Neural crest cell (in vitro differentiated cells): ENCODE measurements around the gene TBC1D2. TPM values are rescaled to one million over a fixed set of nuclear protein-coding genes. Genes with fewer than 3 reads are reported as not detected.
"Not testable (repeated sequence)": the region's sequence is repeated elsewhere in the genome, so short reads cannot be mapped to it uniquely, and the experiment has no call there.

Source experiments
- DNase-seq: peaks from one replicate; pipeline ENCODE4 v3.0.0; 2021; ENCODE audit warnings: low read depth, mixed read lengths, low spot score
- H3K27ac Mint-ChIP-seq: one replicate; pipeline ENCODE4 v1.8.0; 2021; ENCODE audit warnings: mild to moderate bottlenecking, mixed read lengths; ENCODE audit not compliant: unreplicated experiment
- H3K27me3 Mint-ChIP-seq: 2 replicates; pipeline ENCODE4 v1.8.0; 2021; ENCODE audit warnings: low read depth, mild to moderate bottlenecking, mixed read lengths
- H3K36me3 Mint-ChIP-seq: 2 replicates; pipeline ENCODE4 v1.8.0; 2021; ENCODE audit warnings: low read depth, mild to moderate bottlenecking, mixed read lengths
- H3K4me1 Mint-ChIP-seq: 2 replicates; pipeline ENCODE4 v1.8.0; 2021; ENCODE audit warnings: mixed read lengths
- H3K4me3 Mint-ChIP-seq: one replicate; pipeline ENCODE4 v1.8.0; 2021; ENCODE audit warnings: mild to moderate bottlenecking, mixed read lengths
- H3K9me3 Mint-ChIP-seq: 2 replicates; pipeline ENCODE4 v1.8.0; 2021; ENCODE audit warnings: mixed read lengths
- total RNA-seq: library from RNA; stranded (reverse); gene quantifications from 2 replicates; pipeline ENCODE4 v1.2.1, GENCODE V29; 2021
- TF ChIP-seq, protein P1 (sequence below): fragments of 200-600 bp; sonication (generic); conservative IDR thresholded peaks from 2 replicates; pipeline ENCODE4 v1.5.0; 2021; ENCODE audit warnings: antibody characterized with exemption, mild to moderate bottlenecking

TBC1D2 gene
- total RNA-seq, 1 donor from 2014 or later = 2.4 TPM

GRCh38 chr9:98272083-98272482 is 16.6 kb upstream of the TBC1D2 start:
- Mint-ChIP-seq H3K9me3 (no peaks in the 10 kb centered on the region), H3K36me3 (no peaks in the 10 kb centered on the region), H3K4me1 (peaks cover 16% of the 10 kb centered on the region), H3K27me3 (peaks cover 21% of the 10 kb centered on the region), H3K4me3 (no peak overlapping the region), H3K27ac (no peak overlapping the region)
- TF ChIP-seq, protein P1, sequence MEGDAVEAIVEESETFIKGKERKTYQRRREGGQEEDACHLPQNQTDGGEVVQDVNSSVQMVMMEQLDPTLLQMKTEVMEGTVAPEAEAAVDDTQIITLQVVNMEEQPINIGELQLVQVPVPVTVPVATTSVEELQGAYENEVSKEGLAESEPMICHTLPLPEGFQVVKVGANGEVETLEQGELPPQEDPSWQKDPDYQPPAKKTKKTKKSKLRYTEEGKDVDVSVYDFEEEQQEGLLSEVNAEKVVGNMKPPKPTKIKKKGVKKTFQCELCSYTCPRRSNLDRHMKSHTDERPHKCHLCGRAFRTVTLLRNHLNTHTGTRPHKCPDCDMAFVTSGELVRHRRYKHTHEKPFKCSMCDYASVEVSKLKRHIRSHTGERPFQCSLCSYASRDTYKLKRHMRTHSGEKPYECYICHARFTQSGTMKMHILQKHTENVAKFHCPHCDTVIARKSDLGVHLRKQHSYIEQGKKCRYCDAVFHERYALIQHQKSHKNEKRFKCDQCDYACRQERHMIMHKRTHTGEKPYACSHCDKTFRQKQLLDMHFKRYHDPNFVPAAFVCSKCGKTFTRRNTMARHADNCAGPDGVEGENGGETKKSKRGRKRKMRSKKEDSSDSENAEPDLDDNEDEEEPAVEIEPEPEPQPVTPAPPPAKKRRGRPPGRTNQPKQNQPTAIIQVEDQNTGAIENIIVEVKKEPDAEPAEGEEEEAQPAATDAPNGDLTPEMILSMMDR = no peak
- no peak for DNase-seq

GRCh38 chr9:98271479-98271878 is 16.0 kb upstream of the TBC1D2 start:
- no peak overlapping the region for H3K4me3 Mint-ChIP-seq
- no peaks in the 10 kb centered on the region for H3K9me3 Mint-ChIP-seq
- TF ChIP-seq, protein P1 = no peak
- DNase-seq = no peak
- peaks cover 16% of the 10 kb centered on the region for H3K4me1 Mint-ChIP-seq
- peaks cover 15% of the 10 kb centered on the region for H3K27me3 Mint-ChIP-seq
- no peak overlapping the region for H3K27ac Mint-ChIP-seq
- no peaks in the 10 kb centered on the region for H3K36me3 Mint-ChIP-seq

DNA sequence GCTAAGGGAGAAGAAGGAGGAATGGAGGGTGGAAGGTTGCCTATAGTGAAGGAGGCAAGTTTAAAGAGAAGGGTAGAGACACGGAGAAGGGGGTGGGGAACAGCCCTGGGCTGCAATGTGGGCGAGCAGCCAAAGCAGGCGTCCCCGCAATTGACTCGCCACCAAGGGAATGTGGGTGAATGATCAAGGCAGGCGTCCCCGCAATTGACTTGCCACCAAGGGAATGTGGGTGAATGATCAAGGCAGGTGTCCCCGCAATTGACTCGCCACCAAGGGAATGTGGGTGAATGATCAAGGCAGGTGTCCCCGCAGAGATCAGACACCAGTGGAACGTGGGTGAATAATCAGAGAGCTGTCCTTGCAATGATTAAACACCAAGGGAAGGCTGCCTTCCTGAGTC is 14.8 kb upstream of the TBC1D2 start:
- H3K4me3 Mint-ChIP-seq, H3K36me3 Mint-ChIP-seq, H3K9me3 Mint-ChIP-seq, DNase-seq: not testable (repeated sequence)
- Mint-ChIP-seq H3K27me3 (peaks cover 17% of the 10 kb centered on the region), H3K27ac (peak overlapping the region; percentile 9), H3K4me1 (peaks cover 16% of the 10 kb centered on the region)

DNA sequence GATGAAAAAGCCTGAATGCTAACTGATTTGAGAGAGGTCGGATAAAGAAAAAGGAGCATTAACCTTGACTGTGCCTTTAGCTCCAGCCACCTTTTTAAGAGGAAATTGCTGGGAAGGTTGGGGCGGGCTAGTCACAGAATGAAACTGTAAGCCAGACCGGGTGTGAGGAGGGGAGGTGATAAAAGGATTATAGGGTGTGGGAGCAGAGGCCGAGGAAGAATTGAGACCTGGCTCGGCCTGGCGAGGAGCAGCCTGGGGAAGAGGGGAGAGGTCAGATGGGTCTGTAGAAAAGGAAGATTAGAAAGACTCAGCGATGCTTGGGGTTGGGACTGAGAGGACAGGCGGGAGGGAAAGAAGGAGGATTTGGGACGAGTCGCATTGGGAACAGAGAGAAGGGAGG is 14.2 kb upstream of the TBC1D2 start:
- not testable (repeated sequence) for DNase-seq, H3K9me3 Mint-ChIP-seq, H3K4me3 Mint-ChIP-seq, H3K36me3 Mint-ChIP-seq, H3K27ac Mint-ChIP-seq
- Mint-ChIP-seq H3K4me1 (peaks cover 16% of the 10 kb centered on the region), H3K27me3 (peaks cover 17% of the 10 kb centered on the region)

DNA sequence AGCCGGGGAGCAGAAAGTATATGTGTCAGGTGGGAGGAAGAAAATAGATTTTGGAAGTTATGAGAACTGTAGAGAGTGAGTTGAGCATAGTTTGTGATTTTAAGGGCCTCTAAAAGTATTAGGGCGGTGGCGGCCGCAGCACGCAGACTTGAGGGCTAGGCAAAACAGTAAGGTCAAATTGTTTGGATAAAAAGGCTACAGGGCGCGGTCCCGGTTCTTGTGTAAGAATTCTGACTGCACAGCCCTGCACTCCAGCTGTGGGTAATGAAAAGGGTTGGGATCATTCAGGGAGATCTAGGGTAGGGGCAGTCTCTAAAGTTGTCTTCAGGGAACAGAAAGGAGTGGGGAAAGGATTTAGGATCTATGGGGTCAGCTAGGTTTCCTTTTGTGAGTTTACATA is 12.1 kb upstream of the TBC1D2 start:
- H3K9me3 Mint-ChIP-seq, H3K27ac Mint-ChIP-seq, DNase-seq, H3K4me3 Mint-ChIP-seq, H3K36me3 Mint-ChIP-seq: not testable (repeated sequence)
- Mint-ChIP-seq H3K27me3 (peaks cover 18% of the 10 kb centered on the region), H3K4me1 (peaks cover 16% of the 10 kb centered on the region)

- Mint-ChIP-seq H3K4me3 (no peak overlapping the region), H3K27ac (no peak overlapping the region), H3K4me1 (peaks cover under 1% of the 10 kb centered on the region), H3K9me3 (no peaks in the 10 kb centered on the region), H3K36me3 (no peaks in the 10 kb centered on the region), H3K27me3 (peaks cover 11% of the 10 kb centered on the region)
- TF ChIP-seq, protein P1 = no peak
- no peak for DNase-seq
These were observed 9.1 kb upstream of the TBC1D2 start for GRCh38 chr9:98264516-98264915.

DNA sequence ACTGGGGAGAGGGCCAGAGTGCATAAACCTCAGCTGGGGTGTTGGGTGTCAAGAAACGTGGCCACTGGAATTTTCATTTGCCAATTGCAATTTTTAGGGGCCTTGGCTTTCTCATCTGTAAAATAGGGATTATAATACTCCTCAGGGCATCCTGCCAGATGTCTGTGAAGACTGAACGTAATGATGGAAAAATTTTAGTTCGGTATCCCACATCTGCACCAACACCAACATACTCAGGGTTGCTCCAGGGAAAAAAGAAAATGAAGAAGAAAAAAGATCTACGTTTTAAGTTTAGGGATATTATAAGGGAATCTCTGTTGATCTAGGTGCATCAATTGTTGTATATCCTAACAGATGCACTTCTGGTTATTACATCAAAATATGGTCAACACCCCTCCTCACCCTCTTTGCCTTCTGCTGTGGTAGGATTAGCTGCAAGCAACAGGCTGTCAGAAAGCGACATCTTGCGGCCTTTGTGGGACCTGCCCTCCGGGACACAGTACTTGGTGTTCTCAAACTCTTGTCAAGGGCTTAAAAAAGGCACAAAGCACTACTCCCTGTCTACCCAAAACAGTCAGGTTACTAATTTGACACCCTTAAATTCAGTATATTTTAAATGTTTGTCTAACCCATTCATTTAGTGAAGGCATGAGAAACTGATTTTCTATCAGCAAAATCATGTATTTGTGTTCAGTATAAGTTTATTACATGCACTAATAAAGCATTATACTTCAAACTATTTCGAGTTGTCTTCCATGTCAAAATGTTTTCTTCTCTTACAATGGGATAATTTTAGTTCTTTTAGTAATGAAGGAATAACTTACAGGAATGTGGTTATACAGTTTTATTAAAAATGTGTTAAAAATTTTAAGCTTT is 8.3 kb upstream of the TBC1D2 start:
- Mint-ChIP-seq H3K4me1 (no peaks in the 10 kb centered on the region), H3K36me3 (no peaks in the 10 kb centered on the region), H3K9me3 (no peaks in the 10 kb centered on the region), H3K27me3 (peaks cover 11% of the 10 kb centered on the region), H3K4me3 (no peak overlapping the region), H3K27ac (no peak overlapping the region)
- peak; percentile 79 for DNase-seq
- TF ChIP-seq, protein P1 = peak; percentile 94
